Measurements from ENCODE around the gene ASIC4.

ASIC4 gene

GRCh38 chr2:219497495-219498279 lies 16.6 kb upstream of the ASIC4 start:
- DNase-seq (ENCODE audit: low read depth in 2 of 2), result no peak

GRCh38 chr2:219498280-219499057 lies 15.8 kb upstream of the ASIC4 start, which contains the start of gene GMPPA:
Gene GMPPA, plus strand, starts transcription at chr2:219498891. Its CDS starts 1,085 bp downstream, at chr2:219499976.
- DNase-seq (ENCODE audit: low read depth in 2 of 2), result peak; percentile 86 to 87

GRCh38 chr2:219499058-219499307 lies 15.3 kb upstream of the ASIC4 start:
- no peak for DNase-seq (ENCODE audit: low read depth in 2 of 2)

GRCh38 chr2:219499555-219499954 lies 14.7 kb upstream of the ASIC4 start:
- no peak for DNase-seq (ENCODE audit: low read depth in 2 of 2)

GRCh38 chr2:219500135-219500534 lies 14.1 kb upstream of the ASIC4 start:
- DNase-seq (ENCODE audit: low read depth in 2 of 2), result no peak

GRCh38 chr2:219501849-219502248 lies 12.4 kb upstream of the ASIC4 start:
- DNase-seq (ENCODE audit: low read depth in 2 of 2), result no peak

- DNase-seq (ENCODE audit: low read depth in 2 of 2), result no peak
Observed at GRCh38 chr2:219502618-219503017, 11.7 kb upstream of the ASIC4 start.

GRCh38 chr2:219505585-219505984 lies 8.7 kb upstream of the ASIC4 start:
- DNase-seq (ENCODE audit: low read depth in 2 of 2), result no peak

GRCh38 chr2:219506153-219506801 lies 8.0 kb upstream of the ASIC4 start:
- DNase-seq (ENCODE audit: low read depth in 2 of 2), result no peak

- no peak for DNase-seq (ENCODE audit: low read depth in 2 of 2)
Observed at GRCh38 chr2:219506802-219507526, 7.3 kb upstream of the ASIC4 start.

- DNase-seq (ENCODE audit: low read depth in 2 of 2), result no peak
Observed at GRCh38 chr2:219507581-219508443, 6.5 kb upstream of the ASIC4 start.

- DNase-seq (ENCODE audit: low read depth in 2 of 2), result no peak
Observed at GRCh38 chr2:219508444-219508734, 5.9 kb upstream of the ASIC4 start.

- DNase-seq (ENCODE audit: low read depth in 2 of 2), result no peak
Observed at GRCh38 chr2:219508971-219509779, 5.1 kb upstream of the ASIC4 start.

- DNase-seq (ENCODE audit: low read depth in 2 of 2), result no peak
Observed at GRCh38 chr2:219509780-219510511, 4.3 kb upstream of the ASIC4 start.

GRCh38 chr2:219510512-219511135 lies 3.7 kb upstream of the ASIC4 start:
- no peak for DNase-seq (ENCODE audit: low read depth in 2 of 2)

GRCh38 chr2:219511547-219512325 lies 2.5 kb upstream of the ASIC4 start:
- no peak for DNase-seq (ENCODE audit: low read depth in 2 of 2)

- no peak for DNase-seq (ENCODE audit: low read depth in 2 of 2)
Observed at GRCh38 chr2:219512524-219513216, 1.6 kb upstream of the ASIC4 start.

- DNase-seq (ENCODE audit: low read depth in 2 of 2), result no peak
Observed at GRCh38 chr2:219513787-219514186, 495 bp upstream of the ASIC4 start.

Data from activated CD8-positive, alpha-beta memory T cell treated with anti-CD3 and anti-CD28 coated beads for 4 hours (primary cell).